ENCODE data around the gene TREX2. TPM values are rescaled to one million over a fixed set of nuclear protein-coding genes. Genes with fewer than 3 reads are reported as not detected.

Gene TREX2
- total and polyA plus RNA-seq, 7 donors = 0.10 to 0.56 (median 0.27) TPM; not detected in 2

DNA sequence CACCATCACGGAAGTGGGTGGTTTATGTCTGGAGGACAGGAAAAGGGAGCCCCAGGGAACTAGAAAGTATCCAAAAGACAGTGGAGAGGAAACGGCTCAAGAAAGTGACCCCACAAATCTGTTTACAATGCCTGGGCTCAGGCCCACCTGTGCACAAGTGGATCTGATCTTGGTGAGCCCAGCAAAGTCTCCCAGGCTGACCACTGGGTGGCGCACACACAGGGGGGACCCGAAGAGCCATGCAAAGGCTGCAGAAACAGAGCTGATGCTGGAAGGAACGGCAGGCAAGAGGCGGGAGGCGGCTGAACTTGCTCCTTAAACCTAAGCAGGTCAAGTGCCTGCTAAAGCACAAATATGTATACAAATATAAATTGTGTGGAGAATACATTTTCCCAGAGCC is 15.0 kb upstream of the TREX2 start:
- 48 to 58% (median 51%) methylated on average over 7 of the region's 7 CpGs for WGBS, 3 donors
- no peak overlapping the region for H3K27ac ChIP-seq
- H3K9me3 ChIP-seq = no peaks in the 10 kb centered on the region
- H3K36me3 ChIP-seq (ENCODE audit: insufficient read depth in 1 of 2, low read depth in 1 of 2) = peaks cover 0 to 9% of the 10 kb centered on the region in 2 donors
- no peaks in the 10 kb centered on the region for H3K4me1 ChIP-seq
- DNase-seq (peak; percentile 39 to 64), ATAC-seq (peak in 1 of 4 donors; percentile 42)
- intact Hi-C loops (cut with DNase I) = no loop called here
- peaks cover 0 to 3% (median 0%) of the 10 kb centered on the region in 3 donors for H3K27me3 ChIP-seq (ENCODE audit: insufficient read depth in 3 of 3, low read length in 2 of 3)
- TF ChIP-seq, protein P1, sequence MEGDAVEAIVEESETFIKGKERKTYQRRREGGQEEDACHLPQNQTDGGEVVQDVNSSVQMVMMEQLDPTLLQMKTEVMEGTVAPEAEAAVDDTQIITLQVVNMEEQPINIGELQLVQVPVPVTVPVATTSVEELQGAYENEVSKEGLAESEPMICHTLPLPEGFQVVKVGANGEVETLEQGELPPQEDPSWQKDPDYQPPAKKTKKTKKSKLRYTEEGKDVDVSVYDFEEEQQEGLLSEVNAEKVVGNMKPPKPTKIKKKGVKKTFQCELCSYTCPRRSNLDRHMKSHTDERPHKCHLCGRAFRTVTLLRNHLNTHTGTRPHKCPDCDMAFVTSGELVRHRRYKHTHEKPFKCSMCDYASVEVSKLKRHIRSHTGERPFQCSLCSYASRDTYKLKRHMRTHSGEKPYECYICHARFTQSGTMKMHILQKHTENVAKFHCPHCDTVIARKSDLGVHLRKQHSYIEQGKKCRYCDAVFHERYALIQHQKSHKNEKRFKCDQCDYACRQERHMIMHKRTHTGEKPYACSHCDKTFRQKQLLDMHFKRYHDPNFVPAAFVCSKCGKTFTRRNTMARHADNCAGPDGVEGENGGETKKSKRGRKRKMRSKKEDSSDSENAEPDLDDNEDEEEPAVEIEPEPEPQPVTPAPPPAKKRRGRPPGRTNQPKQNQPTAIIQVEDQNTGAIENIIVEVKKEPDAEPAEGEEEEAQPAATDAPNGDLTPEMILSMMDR (IDR thresholded peaks at IDR 0.05) = peak; percentile 40
- no peak overlapping the region for H3K4me3 ChIP-seq

DNA sequence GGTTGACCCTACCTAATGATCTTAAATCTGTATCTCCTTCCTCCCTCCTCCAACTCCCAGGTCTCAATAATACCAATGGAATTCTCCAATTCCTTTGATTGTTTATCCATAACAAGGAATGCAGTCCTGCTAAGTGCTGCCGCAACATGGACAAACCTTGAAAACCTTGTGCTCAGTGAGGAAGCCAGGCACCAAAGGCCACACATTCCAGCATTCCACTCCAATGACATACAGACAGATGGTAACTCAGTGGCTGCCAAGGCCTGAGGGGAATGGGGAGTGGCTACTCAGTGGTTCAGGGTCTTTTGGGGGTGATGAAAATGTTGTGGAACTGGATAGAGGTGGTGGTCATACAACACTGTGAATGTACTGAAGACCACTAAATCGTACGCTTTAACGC is 14.1 kb upstream of the TREX2 start:
- Histone ChIP-seq H3K27ac (no peak overlapping the region), H3K9me3 (no peaks in the 10 kb centered on the region), H3K4me1 (no peaks in the 10 kb centered on the region), H3K4me3 (no peak overlapping the region), H3K36me3 (ENCODE audit: insufficient read depth in 1 of 2, low read depth in 1 of 2) (peaks cover 0 to 9% of the 10 kb centered on the region in 2 donors), H3K27me3 (ENCODE audit: insufficient read depth in 3 of 3, low read length in 2 of 3) (peaks cover 0 to 3% (median 0%) of the 10 kb centered on the region in 3 donors)
- 59 to 74% (median 72%) methylated on average over 4 of the region's 4 CpGs for WGBS, 3 donors
- TF ChIP-seq, protein P1 (IDR thresholded peaks at IDR 0.05) = no peak
- ATAC-seq (no peak), DNase-seq (no peak)
- intact Hi-C loops (cut with DNase I) = no loop called here

DNA sequence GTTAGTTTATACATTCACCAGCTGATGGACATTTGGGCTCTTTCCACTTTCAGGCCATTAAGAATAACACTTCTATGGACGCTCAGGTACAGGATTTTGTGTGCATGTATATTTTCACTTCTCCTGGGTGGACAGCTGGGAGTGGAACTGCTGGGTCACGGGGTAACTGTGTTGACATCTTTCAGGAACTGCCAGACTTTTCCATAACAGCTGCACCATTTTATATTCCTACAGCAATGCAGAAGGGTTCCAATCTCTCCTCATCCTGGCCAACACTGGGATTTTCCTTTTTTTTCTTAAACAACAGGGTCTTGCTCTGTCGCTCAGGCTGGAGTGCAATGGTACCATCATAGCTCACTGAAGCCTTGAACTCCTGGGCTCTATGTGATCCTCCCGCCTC is 12.6 kb upstream of the TREX2 start:
- Histone ChIP-seq H3K27me3 (ENCODE audit: insufficient read depth in 3 of 3, low read length in 2 of 3) (peaks cover 0 to 3% (median 0%) of the 10 kb centered on the region in 3 donors), H3K36me3 (ENCODE audit: insufficient read depth in 1 of 2, low read depth in 1 of 2) (peaks cover 0 to 9% of the 10 kb centered on the region in 2 donors), H3K27ac (no peak overlapping the region), H3K4me1 (no peaks in the 10 kb centered on the region), H3K4me3 (no peak overlapping the region), H3K9me3 (no peaks in the 10 kb centered on the region)
- intact Hi-C loops (cut with DNase I) = no loop called here
- no peak for ATAC-seq
- WGBS, 3 donors = 73 to 82% (median 80%) methylated on average over 3 to 4 of the region's 4 CpGs
- TF ChIP-seq, protein P1 (IDR thresholded peaks at IDR 0.05) = no peak
- DNase-seq = no peak

DNA sequence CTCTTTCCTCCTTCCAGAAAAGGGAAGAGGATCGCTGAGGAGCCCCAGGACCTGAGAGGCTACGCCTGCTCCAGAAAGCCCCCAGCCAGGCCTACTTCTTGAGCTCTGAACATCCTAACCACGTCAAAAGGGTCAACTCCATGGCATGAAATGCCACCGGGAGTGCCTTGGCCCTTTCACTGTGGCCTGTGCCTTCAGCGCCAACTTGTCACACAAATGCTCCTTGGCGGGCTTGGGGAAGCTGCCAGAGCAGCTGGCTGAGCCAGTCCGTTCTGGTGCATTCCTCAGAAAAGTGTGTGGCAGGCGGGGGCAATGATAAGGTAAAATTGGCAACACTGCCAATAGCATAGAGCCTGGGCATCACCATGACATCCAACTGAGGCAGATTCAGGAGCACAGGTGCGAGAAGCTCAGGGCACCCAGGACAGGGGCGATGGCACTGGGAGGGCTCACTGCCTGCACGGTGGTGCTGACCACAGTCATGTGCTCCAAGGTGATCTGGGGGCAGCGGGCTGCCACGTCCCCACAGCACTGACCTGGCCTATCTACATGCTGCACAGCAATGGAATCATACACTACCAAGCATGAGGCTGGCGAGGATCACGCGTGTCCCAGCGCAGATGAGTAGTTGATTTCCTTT is 12.1 kb upstream of the TREX2 start:
- no peak overlapping the region for H3K4me3 ChIP-seq
- peaks cover 0 to 9% of the 10 kb centered on the region in 2 donors for H3K36me3 ChIP-seq (ENCODE audit: insufficient read depth in 1 of 2, low read depth in 1 of 2)
- no peak overlapping the region for H3K27ac ChIP-seq
- intact Hi-C loops (cut with DNase I) = no loop called here
- no peaks in the 10 kb centered on the region for H3K9me3 ChIP-seq
- TF ChIP-seq, protein P1 (IDR thresholded peaks at IDR 0.05) = no peak
- 70 to 85% (median 70%) methylated on average over 17 of the region's 17 CpGs for WGBS, 3 donors
- peaks cover 0 to 3% (median 0%) of the 10 kb centered on the region in 3 donors for H3K27me3 ChIP-seq (ENCODE audit: insufficient read depth in 3 of 3, low read length in 2 of 3)
- no peak for ATAC-seq
- peak; percentile 6 to 18 for DNase-seq
- H3K4me1 ChIP-seq = no peaks in the 10 kb centered on the region

All from psoas muscle (tissue), 8 donors.